Subcutaneous adipose tissue (tissue), 4 donors: Measurements from ENCODE around the gene TMEM150B. TPM values are rescaled to one million over a fixed set of nuclear protein-coding genes. Genes with fewer than 3 reads are reported as not detected.

Experiments
- CTCF ChIP-seq: fragments of 450-650 bp; IDR thresholded peaks from one replicate; pipeline ENCODE4 v1.5.1; 2016; ENCODE audit warnings: low read depth, mild to moderate bottlenecking, control low read depth, antibody characterized with exemption, moderate library complexity
- total RNA-seq, 4 donors: library from RNA; depleted of rRNA; stranded (reverse); fragments of >200 nt; gene quantifications; one replicate each; pipeline ENCODE4 v1.1.0, GENCODE V29; 2016

TMEM150B gene
- total RNA-seq, 4 donors from 2014 or later: 10.0 to 17.8 (median 14.4) TPM

GRCh38 chr19:55312621-55313512 is 12.3 kb downstream of the TMEM150B start:
- TF ChIP-seq CTCF: no peak

- TF ChIP-seq CTCF: no peak
These were observed 13.3 kb downstream of the TMEM150B start for GRCh38 chr19:55311797-55312196.

- no peak for TF ChIP-seq CTCF
These were observed 13.7 kb downstream of the TMEM150B start for GRCh38 chr19:55311397-55311796.

- TF ChIP-seq CTCF: no peak
These were observed 14.6 kb downstream of the TMEM150B start for GRCh38 chr19:55310498-55310897.

GRCh38 chr19:55309448-55309847 is 15.7 kb downstream of the TMEM150B start:
- no peak for TF ChIP-seq CTCF

- TF ChIP-seq CTCF: no peak
These were observed 16.9 kb downstream of the TMEM150B start for GRCh38 chr19:55308281-55308680.

- TF ChIP-seq CTCF: no peak
These were observed 18.4 kb downstream of the TMEM150B start for GRCh38 chr19:55306712-55307111.
